CD14-positive monocyte (primary cell): ENCODE data around the gene CCNDBP1. TPM values are rescaled to one million over a fixed set of nuclear protein-coding genes. Genes with fewer than 3 reads are reported as not detected.

Experiments
- DNase-seq, 3 donors: peaks; one replicate each; pipeline ENCODE4 v3.0.0-alpha.2; 2011 to 2022
- H2AFZ ChIP-seq: 2 replicates; pipeline ENCODE4 v1.6.0; 2012; ENCODE audit warnings: mild to moderate bottlenecking, low read depth, low read length, inconsistent platforms; ENCODE audit not compliant: insufficient read depth, poor library complexity, severe bottlenecking
- H3K27ac ChIP-seq, 2 donors: 1 replicate in 1 of 2; 2 replicates in 1 of 2; pipeline ENCODE4 v1.5.1; 2012 to 2013; ENCODE audit warnings: low read length in 2 of 2, control low read depth in 1 of 2, inconsistent platforms in 1 of 2, low read depth in 1 of 2, mild to moderate bottlenecking in 1 of 2
- H3K27me3 ChIP-seq, 2 donors: one replicate each; pipeline versions ENCODE4 v1.6.0 to v1.6.1; 2011 to 2013; ENCODE audit warnings: low read length in 2 of 2; ENCODE audit not compliant: control insufficient read depth in 2 of 2, insufficient read depth in 2 of 2
- H3K36me3 ChIP-seq, 2 donors: replicated peaks in 1 of 2; 1 replicate in 1 of 2; 2 replicates in 1 of 2; pipeline versions ENCODE4 v1.5.1 to v1.6.1; 2012 to 2013; ENCODE audit warnings: low read length in 2 of 2, control low read depth in 1 of 2, inconsistent platforms in 1 of 2, mild to moderate bottlenecking in 1 of 2; ENCODE audit not compliant: insufficient read depth in 2 of 2, control insufficient read depth in 1 of 2
- H3K4me1 ChIP-seq, 2 donors: 1 replicate in 1 of 2; 2 replicates in 1 of 2; pipeline versions ENCODE4 v1.5.1 to v1.6.1; 2012 to 2013; ENCODE audit warnings: low read length in 2 of 2, control low read depth in 1 of 2, inconsistent platforms in 1 of 2, mild to moderate bottlenecking in 1 of 2, moderate library complexity in 1 of 2; ENCODE audit not compliant: insufficient read depth in 2 of 2, control insufficient read depth in 1 of 2
- H3K4me2 ChIP-seq: replicated peaks from 2 replicates; pipeline ENCODE3; 2012; ENCODE audit warnings: low read length, moderate library complexity, mild to moderate bottlenecking; ENCODE audit not compliant: poor library complexity, severe bottlenecking; ENCODE audit errors: extremely low read depth
- H3K4me3 ChIP-seq, 3 experiments: fragments of 200-600 bp in 1 of 3; sonication (generic) in 1 of 3; replicated peaks in 1 of 3; 1 replicate in 2 of 3; 2 replicates in 1 of 3; pipeline ENCODE4 v1.5.1; 2011 to 2013; ENCODE audit warnings: low read length in 3 of 3, mild to moderate bottlenecking in 3 of 3, control low read depth in 2 of 3, low read depth in 2 of 3, inconsistent platforms in 1 of 3, moderate library complexity in 1 of 3
- H3K79me2 ChIP-seq: 2 replicates; pipeline ENCODE4 v1.6.0; 2012; ENCODE audit warnings: mild to moderate bottlenecking, control low read depth, inconsistent platforms, low read length, moderate library complexity; ENCODE audit not compliant: insufficient read depth
- H3K9ac ChIP-seq: 2 replicates; pipeline ENCODE4 v1.6.0; 2017; ENCODE audit warnings: low read length, mild to moderate bottlenecking; ENCODE audit not compliant: insufficient read depth, poor library complexity, severe bottlenecking
- H3K9me3 ChIP-seq, 2 donors: replicated peaks in 1 of 2; 1 replicate in 1 of 2; 2 replicates in 1 of 2; pipeline versions ENCODE4 v1.5.1 to v1.6.1; 2012 to 2013; ENCODE audit warnings: low read length in 2 of 2, control low read depth in 1 of 2; ENCODE audit not compliant: control insufficient read depth in 1 of 2, insufficient read depth in 1 of 2
- H4K20me1 ChIP-seq: 2 replicates; pipeline ENCODE4 v1.6.0; 2012; ENCODE audit warnings: mild to moderate bottlenecking, low read length, control low read depth, moderate library complexity; ENCODE audit not compliant: insufficient read depth
- H3K27ac Mint-ChIP-seq, 7 donors: one replicate each; pipeline ENCODE4 v1.8.0; 2020; ENCODE audit warnings: mild to moderate bottlenecking in 7 of 7, mixed read lengths in 7 of 7, moderate library complexity in 6 of 7, inconsistent platforms in 2 of 7
- H3K27me3 Mint-ChIP-seq, 3 donors: one replicate each; pipeline ENCODE4 v1.8.0; 2021 to 2022; ENCODE audit warnings: low read depth in 3 of 3, mild to moderate bottlenecking in 3 of 3, mixed read lengths in 3 of 3, moderate library complexity in 3 of 3, inconsistent platforms in 1 of 3
- H3K36me3 Mint-ChIP-seq, 2 donors: one replicate each; pipeline ENCODE4 v1.8.0; 2020; ENCODE audit warnings: mixed read lengths in 2 of 2, inconsistent platforms in 1 of 2, mild to moderate bottlenecking in 1 of 2
- H3K4me1 Mint-ChIP-seq: one replicate; pipeline ENCODE4 v1.8.0; 2020; ENCODE audit warnings: mild to moderate bottlenecking, mixed read lengths
- H3K4me3 Mint-ChIP-seq, 2 donors: one replicate each; pipeline ENCODE4 v1.8.0; 2020; ENCODE audit warnings: mild to moderate bottlenecking in 2 of 2, mixed read lengths in 2 of 2, moderate library complexity in 1 of 2
- H3K9me3 Mint-ChIP-seq, 7 donors: one replicate each; pipeline ENCODE4 v1.8.0; 2020 to 2022; ENCODE audit warnings: mixed read lengths in 7 of 7, mild to moderate bottlenecking in 6 of 7, moderate library complexity in 6 of 7, inconsistent platforms in 2 of 7
- CTCF ChIP-seq: fragments of 200-600 bp; IDR thresholded peaks from one replicate; pipeline ENCODE4 v1.8.0; 2022; ENCODE audit warnings: antibody characterized with exemption, mild to moderate bottlenecking
- WGBS: methylation state at CpG from one replicate; pipeline ENCODE4 v1.1.5; 2013; ENCODE audit warnings: missing lambda C conversion rate; ENCODE audit not compliant: insufficient coverage; 5-methylcytosine and 5-hydroxymethylcytosine counted together
- intact Hi-C, 2 donors: fragments of 100-400 bp; cut with micrococcal nuclease; formaldehyde crosslinking; loops; one replicate each; pipeline versions ENCODE4 v1.15.0 to v1.15.1; 2023
- polyA minus RNA-seq: library from RNA; depleted of rRNA, polyadenylated mRNA; stranded (reverse); fragments of >200 nt; gene quantifications from 2 replicates; pipeline ENCODE4 v1.2.3, GENCODE V29; 2012
- polyA plus RNA-seq, 3 donors: library from polyadenylated mRNA; depleted of rRNA in 1 of 3; unstranded in 2 of 3; stranded (reverse) in 1 of 3; fragments of 300-500 nt in 2 of 3; fragments of >200 nt in 1 of 3; fragmentation: Illumina TruSeq in 2 of 3; gene quantifications; 1 replicate in 2 of 3; 2 replicates in 1 of 3; pipeline ENCODE4 v1.2.3, GENCODE V29; 2012 to 2021
- total RNA-seq, 12 experiments: library from RNA in 1 of 12; stranded (reverse) in 1 of 12; fragments of 120-200 nt in 1 of 12; gene quantifications; one replicate each; pipeline ENCODE4 v1.2.4 and lab custom pipeline; 2013 to 2026; ENCODE audit warnings: mixed read lengths in 6 of 12, inconsistent platforms in 1 of 12

The CCNDBP1 gene, protein sequence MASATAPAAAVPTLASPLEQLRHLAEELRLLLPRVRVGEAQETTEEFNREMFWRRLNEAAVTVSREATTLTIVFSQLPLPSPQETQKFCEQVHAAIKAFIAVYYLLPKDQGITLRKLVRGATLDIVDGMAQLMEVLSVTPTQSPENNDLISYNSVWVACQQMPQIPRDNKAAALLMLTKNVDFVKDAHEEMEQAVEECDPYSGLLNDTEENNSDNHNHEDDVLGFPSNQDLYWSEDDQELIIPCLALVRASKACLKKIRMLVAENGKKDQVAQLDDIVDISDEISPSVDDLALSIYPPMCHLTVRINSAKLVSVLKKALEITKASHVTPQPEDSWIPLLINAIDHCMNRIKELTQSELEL
- total RNA-seq (2013) = 152 TPM
- 100 to 1,000 TPM in 2 of 3 donors, 10 to 100 TPM in 1; 79.2 to 205 (median 196) TPM for polyA plus RNA-seq
- polyA minus RNA-seq = 55.8 and 79.1 TPM in 2 replicates
- total RNA-seq (lab: John Stamatoyannopoulos, UW) = 31.8 to 84.2 (median 51.3) reads per million in 11 experiments

GRCh38 chr15:43185157-43186002, at the start of gene CCNDBP1:
TSS of gene CCNDBP1 (plus strand) at chr15:43185403. CDS start at chr15:43185499, 96 bp downstream.
- TF ChIP-seq CTCF = peak; percentile 62

More at GRCh38 chr15:43185157-43186002, at the start of gene CCNDBP1:
- Histone ChIP-seq H3K36me3 (peaks cover 37 to 67% of the 10 kb centered on the region in 2 donors), H3K9ac (peak within 1 kb of the TSS; percentile 86), H2AFZ (peak within 1 kb of the TSS; percentile 87), H3K27ac (peak within 1 kb of the TSS; percentile 79 to 89), H3K9me3 (no peaks in the 10 kb centered on the region), H3K27me3 (no peaks in the 10 kb centered on the region), H3K4me1 (peaks cover 8 to 19% of the 10 kb centered on the region in 2 donors), H3K4me3 (peak within 1 kb of the TSS; percentile 66 to 98 (median 97)), H4K20me1 (peaks cover 27% of the 10 kb centered on the region), H3K4me2 (peak within 1 kb of the TSS; percentile 95), H3K79me2 (peaks cover 33% of the 10 kb centered on the region)
- H3K27ac Mint-ChIP-seq = peak within 1 kb of the TSS; percentile 92 to 96 (median 95)
- H3K27me3 Mint-ChIP-seq = no peaks in the 10 kb centered on the region
- DNase-seq = peak; percentile 78 to 84 (median 82)
- WGBS = under 1% methylated on average over 41 of the region's 69 CpGs
- intact Hi-C loops = loop anchor here in 1 of 2 donors (5.0 kb wide), 1 partner anchor 78 kb away; the partner anchor contains the start of gene UBR1
- H3K9me3 Mint-ChIP-seq = no peaks in the 10 kb centered on the region
- peaks cover 20% of the 10 kb centered on the region for H3K4me1 Mint-ChIP-seq
- peaks cover 39 to 53% of the 10 kb centered on the region in 2 donors for H3K36me3 Mint-ChIP-seq
- H3K4me3 Mint-ChIP-seq = peak within 1 kb of the TSS; percentile 96 to 98
